Activated naive CD8-positive, alpha-beta T cell (primary cell): ENCODE results near the gene RIMS1.

Experiments
- H3K27ac Mint-ChIP-seq: one replicate; pipeline ENCODE4 v1.8.0; 2021; ENCODE audit warnings: mixed read lengths
- H3K27me3 Mint-ChIP-seq: one replicate; pipeline ENCODE4 v1.8.0; 2021; ENCODE audit warnings: mixed read lengths
- H3K36me3 Mint-ChIP-seq: one replicate; pipeline ENCODE4 v1.8.0; 2021; ENCODE audit warnings: mixed read lengths
- H3K4me1 Mint-ChIP-seq: one replicate; pipeline ENCODE4 v1.8.0; 2021; ENCODE audit warnings: low read depth, mixed read lengths
- H3K4me3 Mint-ChIP-seq: one replicate; pipeline ENCODE4 v1.8.0; 2021; ENCODE audit warnings: mild to moderate bottlenecking, mixed read lengths
- H3K9me3 Mint-ChIP-seq: one replicate; pipeline ENCODE4 v1.8.0; 2021; ENCODE audit warnings: low read depth, mixed read lengths

The RIMS1 gene

GRCh38 chr6:72035486-72035885 lies 149.1 kb downstream of the RIMS1 start:
- Mint-ChIP-seq H3K27ac (no peak overlapping the region), H3K4me3 (no peak overlapping the region), H3K9me3 (no peaks in the 10 kb centered on the region), H3K36me3 (no peaks in the 10 kb centered on the region), H3K4me1 (no peaks in the 10 kb centered on the region), H3K27me3 (no peaks in the 10 kb centered on the region)

GRCh38 chr6:72035966-72036365 lies 149.6 kb downstream of the RIMS1 start:
- no peak overlapping the region for H3K27ac Mint-ChIP-seq
- no peaks in the 10 kb centered on the region for H3K4me1 Mint-ChIP-seq
- no peaks in the 10 kb centered on the region for H3K27me3 Mint-ChIP-seq
- no peaks in the 10 kb centered on the region for H3K9me3 Mint-ChIP-seq
- no peak overlapping the region for H3K4me3 Mint-ChIP-seq
- no peaks in the 10 kb centered on the region for H3K36me3 Mint-ChIP-seq

- H3K9me3 Mint-ChIP-seq: no peaks in the 10 kb centered on the region
Observed at GRCh38 chr6:72037006-72037405, 150.7 kb downstream of the RIMS1 start.

GRCh38 chr6:72040111-72040510 lies 153.8 kb downstream of the RIMS1 start:
- no peak overlapping the region for H3K4me3 Mint-ChIP-seq
- no peak overlapping the region for H3K27ac Mint-ChIP-seq
- H3K27me3 Mint-ChIP-seq: no peaks in the 10 kb centered on the region
- no peaks in the 10 kb centered on the region for H3K4me1 Mint-ChIP-seq
- no peaks in the 10 kb centered on the region for H3K36me3 Mint-ChIP-seq
- H3K9me3 Mint-ChIP-seq: no peaks in the 10 kb centered on the region

More at GRCh38 chr6:72037006-72037405, 150.7 kb downstream of the RIMS1 start:
- Mint-ChIP-seq H3K4me3 (no peak overlapping the region), H3K27me3 (no peaks in the 10 kb centered on the region), H3K27ac (no peak overlapping the region), H3K36me3 (no peaks in the 10 kb centered on the region), H3K4me1 (no peaks in the 10 kb centered on the region)

GRCh38 chr6:72042088-72042487 lies 155.7 kb downstream of the RIMS1 start:
- H3K9me3 Mint-ChIP-seq: no peaks in the 10 kb centered on the region
- H3K27ac Mint-ChIP-seq: no peak overlapping the region
- H3K27me3 Mint-ChIP-seq: no peaks in the 10 kb centered on the region
- no peak overlapping the region for H3K4me3 Mint-ChIP-seq
- H3K36me3 Mint-ChIP-seq: no peaks in the 10 kb centered on the region
- no peaks in the 10 kb centered on the region for H3K4me1 Mint-ChIP-seq

- Mint-ChIP-seq H3K36me3 (no peaks in the 10 kb centered on the region), H3K27ac (no peak overlapping the region), H3K27me3 (no peaks in the 10 kb centered on the region), H3K9me3 (no peaks in the 10 kb centered on the region), H3K4me1 (no peaks in the 10 kb centered on the region), H3K4me3 (no peak overlapping the region)
Observed at GRCh38 chr6:72048080-72048479, 161.7 kb downstream of the RIMS1 start.

GRCh38 chr6:72049376-72049775 lies 163.0 kb downstream of the RIMS1 start:
- Mint-ChIP-seq H3K9me3 (peaks cover 3% of the 10 kb centered on the region), H3K27ac (no peak overlapping the region), H3K4me1 (no peaks in the 10 kb centered on the region), H3K27me3 (no peaks in the 10 kb centered on the region), H3K36me3 (no peaks in the 10 kb centered on the region), H3K4me3 (no peak overlapping the region)

GRCh38 chr6:72061286-72061685 lies 174.9 kb downstream of the RIMS1 start:
- no peaks in the 10 kb centered on the region for H3K36me3 Mint-ChIP-seq
- H3K4me3 Mint-ChIP-seq: no peak overlapping the region
- H3K27me3 Mint-ChIP-seq: peaks cover 4% of the 10 kb centered on the region
- no peak overlapping the region for H3K27ac Mint-ChIP-seq
- H3K4me1 Mint-ChIP-seq: no peaks in the 10 kb centered on the region
- H3K9me3 Mint-ChIP-seq: no peaks in the 10 kb centered on the region

- Mint-ChIP-seq H3K4me3 (no peak overlapping the region), H3K27me3 (peaks cover 4% of the 10 kb centered on the region), H3K27ac (no peak overlapping the region), H3K9me3 (no peaks in the 10 kb centered on the region), H3K4me1 (no peaks in the 10 kb centered on the region), H3K36me3 (no peaks in the 10 kb centered on the region)
Observed at GRCh38 chr6:72064399-72064975, 178.1 kb downstream of the RIMS1 start.

GRCh38 chr6:72078096-72078495 lies 191.7 kb downstream of the RIMS1 start:
- no peaks in the 10 kb centered on the region for H3K27me3 Mint-ChIP-seq
- H3K9me3 Mint-ChIP-seq: no peaks in the 10 kb centered on the region
- H3K4me1 Mint-ChIP-seq: no peaks in the 10 kb centered on the region
- no peaks in the 10 kb centered on the region for H3K36me3 Mint-ChIP-seq
- no peak overlapping the region for H3K4me3 Mint-ChIP-seq
- H3K27ac Mint-ChIP-seq: no peak overlapping the region

GRCh38 chr6:72080260-72080941 lies 194.1 kb downstream of the RIMS1 start:
- Mint-ChIP-seq H3K27me3 (peaks cover 1% of the 10 kb centered on the region), H3K36me3 (no peaks in the 10 kb centered on the region)

GRCh38 chr6:72081871-72082270 lies 195.5 kb downstream of the RIMS1 start:
- Mint-ChIP-seq H3K27me3 (peaks cover 1% of the 10 kb centered on the region), H3K27ac (no peak overlapping the region), H3K36me3 (no peaks in the 10 kb centered on the region), H3K4me3 (no peak overlapping the region), H3K9me3 (no peaks in the 10 kb centered on the region), H3K4me1 (no peaks in the 10 kb centered on the region)

More at GRCh38 chr6:72080260-72080941, 194.1 kb downstream of the RIMS1 start:
- H3K27ac Mint-ChIP-seq: no peak overlapping the region
- H3K9me3 Mint-ChIP-seq: no peaks in the 10 kb centered on the region
- H3K4me1 Mint-ChIP-seq: no peaks in the 10 kb centered on the region
- H3K4me3 Mint-ChIP-seq: no peak overlapping the region

GRCh38 chr6:72083976-72084375 lies 197.6 kb downstream of the RIMS1 start:
- Mint-ChIP-seq H3K4me1 (no peaks in the 10 kb centered on the region), H3K27me3 (peaks cover 1% of the 10 kb centered on the region), H3K9me3 (no peaks in the 10 kb centered on the region), H3K36me3 (no peaks in the 10 kb centered on the region), H3K4me3 (no peak overlapping the region), H3K27ac (no peak overlapping the region)

GRCh38 chr6:72084992-72085569 lies 198.7 kb downstream of the RIMS1 start:
- H3K36me3 Mint-ChIP-seq: no peaks in the 10 kb centered on the region
- no peak overlapping the region for H3K4me3 Mint-ChIP-seq
- no peaks in the 10 kb centered on the region for H3K9me3 Mint-ChIP-seq
- H3K27me3 Mint-ChIP-seq: peaks cover 1% of the 10 kb centered on the region
- H3K4me1 Mint-ChIP-seq: no peaks in the 10 kb centered on the region
- H3K27ac Mint-ChIP-seq: no peak overlapping the region

- Mint-ChIP-seq H3K4me3 (no peak overlapping the region), H3K4me1 (no peaks in the 10 kb centered on the region), H3K27me3 (no peaks in the 10 kb centered on the region), H3K27ac (no peak overlapping the region), H3K9me3 (no peaks in the 10 kb centered on the region), H3K36me3 (no peaks in the 10 kb centered on the region)
Observed at GRCh38 chr6:72094506-72094905, 208.2 kb downstream of the RIMS1 start.

- H3K36me3 Mint-ChIP-seq: no peaks in the 10 kb centered on the region
- no peak overlapping the region for H3K4me3 Mint-ChIP-seq
- H3K27ac Mint-ChIP-seq: no peak overlapping the region
- no peaks in the 10 kb centered on the region for H3K27me3 Mint-ChIP-seq
- no peaks in the 10 kb centered on the region for H3K9me3 Mint-ChIP-seq
- H3K4me1 Mint-ChIP-seq: no peaks in the 10 kb centered on the region
Observed at GRCh38 chr6:72102561-72102960, 216.2 kb downstream of the RIMS1 start.
